Neural cell (in vitro differentiated cells): ENCODE data around the gene MAGI1. TPM values are rescaled to one million over a fixed set of nuclear protein-coding genes. Genes with fewer than 3 reads are reported as not detected.

Experiments used
- H2AFZ ChIP-seq: fragments of 200-600, 300-800 bp; sonication (generic), shearing (Covaris generic); 2 replicates; pipeline ENCODE4 v1.6.0; 2014; ENCODE audit warnings: low read depth, mild to moderate bottlenecking, antibody characterized with exemption, low read length, moderate library complexity
- H3F3A ChIP-seq: fragments of 200-600 bp; shearing (Covaris generic); 2 replicates; pipeline ENCODE4 v1.6.1; 2016; ENCODE audit warnings: mild to moderate bottlenecking, moderate library complexity, mixed read lengths, antibody characterized with exemption, low read length; ENCODE audit not compliant: insufficient read depth, poor library complexity, severe bottlenecking
- H3K27ac ChIP-seq: fragments of 200-600, 300-800 bp; sonication (generic), shearing (Covaris generic); 2 replicates; pipeline ENCODE4 v1.5.1; 2014; ENCODE audit warnings: mild to moderate bottlenecking, low read length, moderate library complexity
- H3K27me3 ChIP-seq: fragments of 300-800, 200-600 bp; sonication (generic), shearing (Covaris generic); 2 replicates; pipeline ENCODE4 v1.6.0; 2014; ENCODE audit warnings: mild to moderate bottlenecking, low read depth, low read length, moderate library complexity; ENCODE audit not compliant: insufficient read depth
- H3K36me3 ChIP-seq: fragments of 300-800, 200-600 bp; sonication (generic), shearing (Covaris generic); 2 replicates; pipeline ENCODE4 v1.5.1; 2014; ENCODE audit warnings: mild to moderate bottlenecking, antibody characterized with exemption, low read length, moderate library complexity; ENCODE audit not compliant: insufficient read depth
- H3K4me2 ChIP-seq: fragments of 300-800, 200-600 bp; sonication (generic), shearing (Covaris generic); 2 replicates; pipeline ENCODE4 v1.6.0; 2014; ENCODE audit warnings: mild to moderate bottlenecking, low read length
- H3K4me3 ChIP-seq: fragments of 300-800, 200-600 bp; sonication (generic), shearing (Covaris generic); 2 replicates; pipeline ENCODE4 v1.5.1; 2014; ENCODE audit warnings: mild to moderate bottlenecking, low read length, moderate library complexity
- H3K79me2 ChIP-seq: fragments of 200-600 bp; shearing (Covaris generic); replicated peaks from 2 replicates; pipeline ENCODE4 v1.6.0; 2014; ENCODE audit warnings: mild to moderate bottlenecking, low read length, moderate library complexity; ENCODE audit not compliant: insufficient read depth
- H3K9ac ChIP-seq: fragments of 300-800, 200-600 bp; sonication (generic), shearing (Covaris generic); 2 replicates; pipeline ENCODE4 v1.6.1; 2016; ENCODE audit warnings: mild to moderate bottlenecking, low read length, mixed read lengths
- H3K9me2 ChIP-seq: fragments of 200-600 bp; shearing (Covaris generic); 2 replicates; pipeline ENCODE4 v1.6.1; 2016; ENCODE audit warnings: mild to moderate bottlenecking, low read length, mixed read lengths; ENCODE audit not compliant: insufficient read depth
- H3K9me3 ChIP-seq: fragments of 200-600, 300-800 bp; sonication (generic), shearing (Covaris generic); 2 replicates; pipeline ENCODE4 v1.6.1; 2016; ENCODE audit warnings: mild to moderate bottlenecking, mixed run types, low read length, moderate library complexity, mixed read lengths
- H4K20me1 ChIP-seq: fragments of 200-600 bp; shearing (Covaris generic); 2 replicates; pipeline ENCODE4 v1.6.1; 2016; ENCODE audit warnings: mild to moderate bottlenecking, mixed run types; ENCODE audit not compliant: insufficient read depth
- EP300 ChIP-seq: fragments of 450-650 bp; conservative IDR thresholded peaks from 2 replicates; pipeline ENCODE4 v1.6.1; 2014; ENCODE audit warnings: antibody characterized with exemption, mild to moderate bottlenecking, moderate library complexity; ENCODE audit not compliant: poor library complexity, severe bottlenecking
- EZH2 ChIP-seq: fragments of 200-600, 300-800 bp; shearing (Covaris generic), sonication (generic); IDR thresholded peaks from 2 replicates; pipeline ENCODE4 v1.6.1; 2014; ENCODE audit warnings: antibody characterized with exemption, low read length, borderline replicate concordance, mild to moderate bottlenecking; ENCODE audit not compliant: insufficient read depth, poor library complexity, severe bottlenecking
- MXI1 ChIP-seq: fragments of 450-650 bp; conservative IDR thresholded peaks from 2 replicates; pipeline ENCODE4 v1.6.1; 2014; ENCODE audit warnings: antibody characterized with exemption, mild to moderate bottlenecking; ENCODE audit not compliant: poor library complexity, severe bottlenecking
- POLR2AphosphoS5 ChIP-seq: IDR thresholded peaks from 2 replicates; pipeline ENCODE4 v1.6.1; 2012
- RAD21 ChIP-seq: fragments of 450-650 bp; conservative IDR thresholded peaks from 2 replicates; pipeline ENCODE4 v1.6.1; 2014; ENCODE audit warnings: antibody characterized with exemption, mild to moderate bottlenecking, moderate library complexity
- SMC3 ChIP-seq: fragments of 450-650 bp; conservative IDR thresholded peaks from 2 replicates; pipeline ENCODE4 v1.6.1; 2014; ENCODE audit warnings: antibody characterized with exemption, mild to moderate bottlenecking, moderate library complexity; ENCODE audit not compliant: poor library complexity
- TAF1 ChIP-seq: IDR thresholded peaks from 2 replicates; pipeline ENCODE4 v1.6.1; 2012; ENCODE audit warnings: low read depth
- polyA plus RNA-seq: library from polyadenylated mRNA; depleted of rRNA; stranded (reverse); fragments of >200 nt; gene quantifications from 2 replicates; pipeline ENCODE4 v1.2.3, GENCODE V29; 2014
- TF ChIP-seq, protein P1 (sequence below): IDR thresholded peaks from 2 replicates; pipeline ENCODE4 v1.6.1; 2012; ENCODE audit warnings: borderline replicate concordance
- TF ChIP-seq, protein P2 (sequence below): fragments of 450-650 bp; IDR thresholded peaks from 2 replicates; pipeline ENCODE4 v1.5.1; 2014; ENCODE audit warnings: antibody characterized with exemption, mild to moderate bottlenecking, moderate library complexity; ENCODE audit not compliant: poor library complexity, severe bottlenecking

MAGI1 gene
- polyA plus RNA-seq, 1 donor from 2014 or later = 44.7 TPM

DNA sequence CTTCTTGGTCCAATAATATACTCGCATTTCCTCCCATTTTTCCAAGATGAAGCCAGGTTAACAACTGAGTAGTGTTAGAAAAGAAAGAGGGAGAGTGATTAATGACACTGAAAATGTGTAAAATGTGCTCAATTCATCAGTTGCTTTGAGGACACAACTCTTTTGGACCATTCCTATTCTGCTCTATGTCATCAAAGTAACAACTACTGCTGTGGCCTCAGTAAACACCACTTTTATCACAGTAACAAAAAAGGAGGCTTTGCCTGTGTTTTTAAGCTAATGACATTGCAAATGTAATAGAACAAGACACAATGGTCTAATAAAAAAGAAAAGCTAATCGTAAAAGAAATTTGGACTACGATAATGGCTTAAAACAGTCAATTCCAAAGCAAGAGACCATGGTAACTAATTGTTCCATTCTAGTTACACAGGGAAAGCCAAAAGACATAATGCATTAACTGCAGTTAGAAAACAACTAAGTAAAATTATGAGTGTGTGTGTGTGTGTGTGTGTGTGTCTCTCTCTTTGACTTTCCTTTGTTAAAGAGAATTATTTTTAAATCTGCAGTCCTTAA lies 221.1 kb downstream of the MAGI1 start:
- Histone ChIP-seq H3K36me3 (no peaks in the 10 kb centered on the region), H4K20me1 (no peaks in the 10 kb centered on the region), H3K79me2 (no peaks in the 10 kb centered on the region), H2AFZ (no peak overlapping the region), H3K9me2 (no peaks in the 10 kb centered on the region), H3K9ac (no peak overlapping the region), H3K27ac (no peak overlapping the region), H3K27me3 (no peaks in the 10 kb centered on the region), H3K9me3 (no peaks in the 10 kb centered on the region), H3F3A (no peaks in the 10 kb centered on the region), H3K4me2 (no peak overlapping the region), H3K4me3 (no peak overlapping the region)
- TF ChIP-seq, protein P1, sequence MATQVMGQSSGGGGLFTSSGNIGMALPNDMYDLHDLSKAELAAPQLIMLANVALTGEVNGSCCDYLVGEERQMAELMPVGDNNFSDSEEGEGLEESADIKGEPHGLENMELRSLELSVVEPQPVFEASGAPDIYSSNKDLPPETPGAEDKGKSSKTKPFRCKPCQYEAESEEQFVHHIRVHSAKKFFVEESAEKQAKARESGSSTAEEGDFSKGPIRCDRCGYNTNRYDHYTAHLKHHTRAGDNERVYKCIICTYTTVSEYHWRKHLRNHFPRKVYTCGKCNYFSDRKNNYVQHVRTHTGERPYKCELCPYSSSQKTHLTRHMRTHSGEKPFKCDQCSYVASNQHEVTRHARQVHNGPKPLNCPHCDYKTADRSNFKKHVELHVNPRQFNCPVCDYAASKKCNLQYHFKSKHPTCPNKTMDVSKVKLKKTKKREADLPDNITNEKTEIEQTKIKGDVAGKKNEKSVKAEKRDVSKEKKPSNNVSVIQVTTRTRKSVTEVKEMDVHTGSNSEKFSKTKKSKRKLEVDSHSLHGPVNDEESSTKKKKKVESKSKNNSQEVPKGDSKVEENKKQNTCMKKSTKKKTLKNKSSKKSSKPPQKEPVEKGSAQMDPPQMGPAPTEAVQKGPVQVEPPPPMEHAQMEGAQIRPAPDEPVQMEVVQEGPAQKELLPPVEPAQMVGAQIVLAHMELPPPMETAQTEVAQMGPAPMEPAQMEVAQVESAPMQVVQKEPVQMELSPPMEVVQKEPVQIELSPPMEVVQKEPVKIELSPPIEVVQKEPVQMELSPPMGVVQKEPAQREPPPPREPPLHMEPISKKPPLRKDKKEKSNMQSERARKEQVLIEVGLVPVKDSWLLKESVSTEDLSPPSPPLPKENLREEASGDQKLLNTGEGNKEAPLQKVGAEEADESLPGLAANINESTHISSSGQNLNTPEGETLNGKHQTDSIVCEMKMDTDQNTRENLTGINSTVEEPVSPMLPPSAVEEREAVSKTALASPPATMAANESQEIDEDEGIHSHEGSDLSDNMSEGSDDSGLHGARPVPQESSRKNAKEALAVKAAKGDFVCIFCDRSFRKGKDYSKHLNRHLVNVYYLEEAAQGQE = no peak
- no peak for TF ChIP-seq POLR2AphosphoS5
- TF ChIP-seq TAF1 = no peak
- TF ChIP-seq MXI1 = no peak
- TF ChIP-seq EZH2 = no peak
- no peak for TF ChIP-seq SMC3
- TF ChIP-seq EP300 = no peak
- no peak for TF ChIP-seq RAD21
- TF ChIP-seq, protein P2, sequence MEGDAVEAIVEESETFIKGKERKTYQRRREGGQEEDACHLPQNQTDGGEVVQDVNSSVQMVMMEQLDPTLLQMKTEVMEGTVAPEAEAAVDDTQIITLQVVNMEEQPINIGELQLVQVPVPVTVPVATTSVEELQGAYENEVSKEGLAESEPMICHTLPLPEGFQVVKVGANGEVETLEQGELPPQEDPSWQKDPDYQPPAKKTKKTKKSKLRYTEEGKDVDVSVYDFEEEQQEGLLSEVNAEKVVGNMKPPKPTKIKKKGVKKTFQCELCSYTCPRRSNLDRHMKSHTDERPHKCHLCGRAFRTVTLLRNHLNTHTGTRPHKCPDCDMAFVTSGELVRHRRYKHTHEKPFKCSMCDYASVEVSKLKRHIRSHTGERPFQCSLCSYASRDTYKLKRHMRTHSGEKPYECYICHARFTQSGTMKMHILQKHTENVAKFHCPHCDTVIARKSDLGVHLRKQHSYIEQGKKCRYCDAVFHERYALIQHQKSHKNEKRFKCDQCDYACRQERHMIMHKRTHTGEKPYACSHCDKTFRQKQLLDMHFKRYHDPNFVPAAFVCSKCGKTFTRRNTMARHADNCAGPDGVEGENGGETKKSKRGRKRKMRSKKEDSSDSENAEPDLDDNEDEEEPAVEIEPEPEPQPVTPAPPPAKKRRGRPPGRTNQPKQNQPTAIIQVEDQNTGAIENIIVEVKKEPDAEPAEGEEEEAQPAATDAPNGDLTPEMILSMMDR = no peak

GRCh38 chr3:65816208-65816607 lies 222.5 kb downstream of the MAGI1 start:
- H3K27me3 ChIP-seq = no peaks in the 10 kb centered on the region
- H3K4me3 ChIP-seq = no peak overlapping the region
- H3K9me2 ChIP-seq = no peaks in the 10 kb centered on the region
- H3F3A ChIP-seq = no peaks in the 10 kb centered on the region
- H3K27ac ChIP-seq = no peak overlapping the region
- H3K36me3 ChIP-seq = no peaks in the 10 kb centered on the region
- H3K79me2 ChIP-seq = no peaks in the 10 kb centered on the region
- TF ChIP-seq TAF1 (no peak), SMC3 (no peak), MXI1 (no peak), EZH2 (no peak), RAD21 (no peak), POLR2AphosphoS5 (no peak), EP300 (no peak)
- TF ChIP-seq, protein P2 = no peak
- TF ChIP-seq, protein P1 = no peak
- H2AFZ ChIP-seq = no peak overlapping the region
- no peaks in the 10 kb centered on the region for H3K9me3 ChIP-seq
- H4K20me1 ChIP-seq = no peaks in the 10 kb centered on the region
- no peak overlapping the region for H3K9ac ChIP-seq
- no peak overlapping the region for H3K4me2 ChIP-seq
